ENCODE results near the gene RHOT1.
"Not testable (repeated sequence)": the region's sequence is repeated elsewhere in the genome, so short reads cannot be mapped to it uniquely, and the experiment has no call there.

RHOT1 gene

GRCh38 chr17:32227910-32228309 is 85.6 kb downstream of the RHOT1 start:
- DNase-seq (ENCODE audit: low spot score), result no peak

GRCh38 chr17:32235588-32235987 is 93.3 kb downstream of the RHOT1 start:
- DNase-seq (ENCODE audit: low spot score), result no peak

DNA sequence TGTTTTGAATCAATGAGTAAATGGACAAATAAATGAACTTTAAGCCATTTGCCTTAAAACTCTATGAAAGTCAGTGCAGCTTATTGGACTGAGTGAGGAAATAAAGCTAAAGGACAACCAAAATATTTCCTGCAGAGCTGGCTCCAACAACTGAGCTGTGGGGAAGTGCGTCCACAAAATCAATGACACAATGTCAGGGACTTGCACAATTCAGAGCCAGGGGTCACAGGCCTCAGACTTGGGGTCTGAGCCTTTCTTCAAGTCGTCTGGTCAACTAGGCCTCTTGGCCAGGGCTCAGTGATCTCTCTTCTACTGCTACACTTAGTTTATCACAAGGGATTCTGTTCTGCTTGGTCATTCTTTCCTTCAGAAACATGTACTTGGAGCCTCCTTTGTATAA is 97.2 kb downstream of the RHOT1 start:
- no peak for DNase-seq (ENCODE audit: low spot score)

- DNase-seq (ENCODE audit: low spot score), result no peak
Observed at GRCh38 chr17:32240750-32241149, 98.4 kb downstream of the RHOT1 start.

DNA sequence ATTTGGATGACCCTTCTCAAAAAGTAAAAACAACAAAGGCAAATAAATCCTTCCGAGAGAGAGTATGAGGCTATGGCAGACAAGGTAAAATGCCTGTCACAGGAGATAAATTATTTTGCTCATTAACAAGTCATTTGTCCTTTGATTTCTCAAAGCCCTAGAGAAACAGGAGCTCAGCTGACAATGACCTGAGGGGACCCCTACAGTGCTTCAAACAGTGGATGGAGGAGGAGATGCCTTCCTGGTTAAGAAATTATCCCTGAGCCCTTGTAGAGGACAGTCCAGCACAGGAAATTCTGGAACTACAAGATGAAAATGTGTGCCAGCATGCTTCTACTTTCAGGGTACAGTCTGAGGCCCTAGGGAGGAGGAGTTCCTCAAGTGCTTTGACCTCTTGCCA is 99.3 kb downstream of the RHOT1 start:
- DNase-seq (ENCODE audit: low spot score), result no peak

- no peak for DNase-seq (ENCODE audit: low spot score)
Observed at GRCh38 chr17:32249475-32249874, 107.2 kb downstream of the RHOT1 start.

GRCh38 chr17:32253117-32253611 is 110.9 kb downstream of the RHOT1 start:
- peak; percentile 66 for DNase-seq (ENCODE audit: low spot score)

DNA sequence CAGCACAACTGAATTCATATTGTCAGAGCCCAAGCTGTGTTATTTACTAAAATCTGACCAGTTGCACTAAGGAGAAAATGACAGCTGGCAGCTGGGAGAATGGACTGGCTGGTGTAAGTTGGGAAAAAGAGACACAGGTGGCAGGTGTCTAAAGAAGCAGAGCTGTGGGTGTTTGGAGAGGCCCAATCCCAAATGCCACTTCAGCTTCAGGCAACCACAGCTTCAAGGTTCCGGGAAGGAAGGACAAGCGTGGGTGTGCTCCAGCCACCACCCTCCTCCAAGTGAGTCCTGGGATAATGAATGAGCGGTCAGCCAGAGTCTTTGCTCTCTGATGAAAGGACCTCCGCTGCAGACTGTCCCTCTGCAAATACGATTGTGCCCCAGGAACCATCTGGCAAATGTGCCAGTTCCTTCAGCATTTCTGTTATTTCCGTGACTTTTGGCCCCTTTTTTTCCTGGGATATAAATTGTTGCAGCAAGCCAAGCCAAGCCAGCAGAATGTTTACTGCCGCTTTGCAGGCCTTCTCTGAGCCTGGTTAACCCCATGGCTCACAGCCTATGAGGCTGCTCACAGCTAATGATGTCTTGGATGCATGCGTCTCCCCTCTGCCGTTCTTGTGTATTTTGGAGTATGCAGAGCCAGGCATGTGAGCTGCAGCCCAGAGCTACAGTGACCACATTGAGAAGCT is 113.9 kb downstream of the RHOT1 start:
- DNase-seq (ENCODE audit: low spot score), result no peak

- DNase-seq (ENCODE audit: low spot score), result no peak
Observed at GRCh38 chr17:32256701-32257019, 114.4 kb downstream of the RHOT1 start.

DNA sequence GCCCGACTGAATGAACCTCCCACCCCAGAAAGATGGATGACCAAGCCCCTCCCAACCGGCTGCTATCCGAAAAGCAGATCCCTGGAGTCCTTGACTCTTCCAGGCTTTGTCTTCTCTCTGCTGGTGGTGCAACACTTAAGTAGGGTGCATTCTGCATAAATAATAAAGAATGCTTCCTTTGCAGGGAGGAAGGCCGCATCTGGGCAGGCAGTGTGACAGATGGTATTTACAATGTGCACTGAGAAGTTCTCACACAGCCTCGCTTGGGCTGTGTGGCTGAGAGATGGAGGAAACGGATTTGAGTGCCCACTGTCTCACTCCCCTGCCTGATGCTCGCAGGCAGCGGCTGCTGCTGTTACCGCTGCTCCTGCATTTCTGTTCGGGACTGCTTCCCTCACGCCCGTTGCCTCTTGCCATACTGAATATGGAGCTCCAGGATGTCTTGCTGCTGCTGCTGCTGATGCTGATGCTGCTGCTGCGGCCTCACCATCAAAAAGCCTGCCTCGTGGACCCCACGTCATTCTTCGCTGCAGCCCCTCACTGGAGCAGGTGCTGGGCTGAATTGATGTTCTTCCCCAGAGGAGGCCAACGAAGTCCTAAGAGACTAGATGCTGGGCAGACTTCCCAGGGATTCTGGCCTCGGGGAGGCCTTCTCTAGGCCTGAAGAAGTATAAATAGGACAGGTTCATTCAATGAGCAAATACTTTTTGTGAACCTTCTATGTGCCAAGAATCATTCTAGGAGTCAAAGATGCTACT is 116.3 kb downstream of the RHOT1 start:
- DNase-seq (ENCODE audit: low spot score), result no peak

GRCh38 chr17:32259586-32259985 is 117.3 kb downstream of the RHOT1 start:
- no peak for DNase-seq (ENCODE audit: low spot score)

DNA sequence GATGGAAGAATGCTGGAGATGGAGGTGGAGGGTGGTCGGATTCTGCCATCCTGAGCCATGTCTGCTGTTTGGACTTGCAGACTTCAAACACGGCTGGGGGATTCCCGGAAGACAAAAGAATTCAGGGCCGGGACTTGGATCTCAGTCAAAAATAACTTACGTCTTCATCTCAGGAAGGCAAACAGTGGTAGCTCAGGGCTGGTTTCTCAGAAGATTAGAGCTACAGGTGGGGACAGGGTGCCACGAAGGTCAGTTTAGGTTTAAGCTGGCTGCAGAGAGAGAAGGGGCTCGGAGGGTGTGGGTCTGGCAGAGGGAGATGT is 119.1 kb downstream of the RHOT1 start:
- DNase-seq (ENCODE audit: low spot score), result no peak

DNA sequence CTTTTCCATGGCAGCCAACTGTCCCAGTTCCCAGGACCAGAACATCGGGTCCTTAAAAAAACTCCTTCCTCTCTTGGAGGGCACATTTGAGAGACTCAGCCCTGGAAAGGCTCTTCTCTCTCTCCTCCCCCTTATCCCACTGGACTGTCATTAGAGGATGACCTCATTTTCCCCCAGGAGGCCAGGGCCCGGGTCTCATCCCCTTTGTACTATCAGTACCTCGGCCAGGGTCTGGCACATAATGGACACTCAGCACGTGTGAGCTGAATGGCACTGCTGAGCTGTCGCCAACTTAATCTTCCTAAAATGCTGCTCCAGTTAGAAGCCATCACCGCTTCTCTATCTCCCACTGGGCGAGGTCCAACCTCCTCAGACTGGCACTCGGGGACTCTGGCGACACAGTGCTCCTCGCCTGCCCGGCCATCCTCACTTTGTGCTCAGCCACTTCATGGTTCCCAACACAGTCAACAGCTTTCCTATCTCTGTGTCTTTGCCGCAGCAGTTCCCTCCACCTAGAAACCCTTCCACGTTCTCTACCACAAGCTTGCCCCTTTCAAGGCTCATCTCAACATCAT is 119.7 kb downstream of the RHOT1 start:
- DNase-seq (ENCODE audit: low spot score), result no peak

GRCh38 chr17:32263515-32263914 is 121.2 kb downstream of the RHOT1 start:
- not testable (repeated sequence) for DNase-seq (ENCODE audit: low spot score)

DNA sequence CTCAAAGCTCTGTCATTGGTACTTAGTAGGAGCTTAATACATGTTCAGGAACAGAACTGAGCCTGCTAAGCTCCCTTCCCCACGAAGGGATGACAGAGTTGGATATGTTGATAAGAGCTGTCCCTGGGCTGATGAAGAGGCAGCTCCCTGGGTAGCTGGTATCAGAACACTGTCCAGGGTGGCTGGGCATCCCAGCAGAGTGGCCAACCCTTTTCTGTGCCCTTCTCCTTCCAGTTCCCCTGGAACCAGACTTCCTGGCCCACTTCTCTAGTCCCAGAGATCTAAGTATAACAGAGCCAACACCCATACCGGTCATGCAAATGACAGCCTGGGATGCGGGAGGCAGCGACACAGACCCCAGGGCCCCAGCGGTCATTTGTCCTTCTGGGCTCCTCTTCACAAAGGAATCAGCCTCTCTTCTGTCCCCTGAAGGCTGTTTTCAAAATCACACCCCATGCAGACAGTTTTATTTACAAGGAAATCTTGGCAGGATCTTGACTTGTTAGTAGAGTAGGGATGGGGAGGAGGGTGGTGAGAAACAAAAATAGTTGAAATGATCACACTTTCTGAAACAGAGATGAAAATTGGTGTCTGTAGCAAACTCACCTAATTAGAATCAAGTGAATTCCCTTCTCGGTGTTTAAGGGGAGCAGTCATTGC is 122.0 kb downstream of the RHOT1 start:
- DNase-seq (ENCODE audit: low spot score), result no peak

- no peak for DNase-seq (ENCODE audit: low spot score)
Observed at GRCh38 chr17:32264823-32265191, 122.5 kb downstream of the RHOT1 start.

GRCh38 chr17:32265192-32265923 is 123.1 kb downstream of the RHOT1 start, which contains the start of gene RHBDL3:
Gene RHBDL3, plus strand, starts transcription at chr17:32265832. Its CDS starts 358 bp downstream, at chr17:32266190.
- DNase-seq (ENCODE audit: low spot score), result no peak

DNA sequence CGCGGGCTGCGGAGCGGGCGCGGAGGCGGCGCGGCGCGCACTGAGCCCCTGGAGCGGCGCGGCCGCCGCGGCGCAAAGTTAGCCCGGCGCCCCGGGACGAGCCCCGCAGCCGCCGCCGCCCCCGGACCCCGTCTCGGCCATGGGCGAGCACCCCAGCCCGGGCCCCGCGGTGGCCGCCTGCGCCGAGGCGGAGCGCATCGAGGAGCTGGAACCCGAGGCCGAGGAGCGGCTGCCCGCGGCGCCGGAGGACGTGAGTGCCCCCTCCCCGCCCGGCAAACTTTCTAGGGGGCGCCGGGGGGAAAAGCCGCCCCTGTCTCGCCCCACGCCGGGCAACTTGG is 123.7 kb downstream of the RHOT1 start:
- DNase-seq (ENCODE audit: low spot score), result no peak

- DNase-seq (ENCODE audit: low spot score), result no peak
Observed at GRCh38 chr17:32266389-32267301, 124.3 kb downstream of the RHOT1 start.

- no peak for DNase-seq (ENCODE audit: low spot score)
Observed at GRCh38 chr17:32267690-32268205, 125.4 kb downstream of the RHOT1 start.

DNA sequence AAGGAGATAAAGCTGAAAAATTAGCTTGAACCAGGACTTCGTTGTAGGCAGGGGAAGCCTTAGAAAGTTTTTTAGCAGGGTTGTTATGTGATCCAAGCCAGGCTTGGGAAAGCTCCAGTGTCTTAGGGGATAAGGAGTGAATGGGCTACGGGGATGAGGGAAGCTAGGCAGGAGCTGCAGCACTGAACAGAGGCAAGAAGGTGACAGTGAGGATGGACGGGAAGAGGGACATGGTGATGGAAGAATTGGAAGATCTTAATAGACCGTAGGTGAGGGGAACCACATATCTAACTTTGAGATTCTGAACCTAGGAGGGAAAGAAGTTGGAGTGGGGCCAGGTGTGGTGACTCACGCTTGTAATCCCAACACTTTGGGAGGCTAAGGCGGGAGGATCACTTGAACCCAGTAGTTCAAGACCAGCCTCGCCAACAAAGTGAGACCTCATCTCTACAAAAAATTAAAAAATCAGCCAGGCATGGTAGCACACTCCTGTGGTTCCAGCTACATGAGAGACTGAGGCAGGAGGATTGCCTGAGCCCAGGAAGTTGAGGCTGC is 126.5 kb downstream of the RHOT1 start:
- DNase-seq (ENCODE audit: low spot score), result no peak
